Measurements from ENCODE around the gene CBLL1.

The CBLL1 gene

GRCh38 chr7:107743567-107744344, at the start of gene CBLL1:
Gene CBLL1, plus strand, starts transcription at chr7:107744142. Its CDS starts 22 bp downstream, at chr7:107744164.
- peak; percentile 84 for TF ChIP-seq CTCF (IDR thresholded peaks at IDR 0.05; ENCODE audit: low read depth, low read length, missing control alignments)
- Histone ChIP-seq H3K27me3 (replicated peaks) (no peaks in the 10 kb centered on the region), H3K27ac (peak within 1 kb of the TSS; percentile 93), H3K36me3 (replicated peaks) (no peaks in the 10 kb centered on the region), H3K4me3 (ENCODE audit: low read depth, low read length) (peak within 1 kb of the TSS; percentile 92)
- DNase-seq, result peak; percentile 97
- in situ Hi-C loops (cut with HindIII; ENCODE audit: low pct_ligation_motif_present, low sequenced_read_pairs), result no loop called here

GRCh38 chr7:107694386-107694785, 49.6 kb upstream of the CBLL1 start:
- H3K27me3 ChIP-seq (replicated peaks), result no peaks in the 10 kb centered on the region
- in situ Hi-C loops (cut with HindIII; ENCODE audit: low pct_ligation_motif_present, low sequenced_read_pairs), result no loop called here
- H3K27ac ChIP-seq, result no peak overlapping the region
- no peak for TF ChIP-seq CTCF (IDR thresholded peaks at IDR 0.05; ENCODE audit: low read depth, low read length, missing control alignments)
- no peaks in the 10 kb centered on the region for H3K36me3 ChIP-seq (replicated peaks)
- no peak overlapping the region for H3K4me3 ChIP-seq (ENCODE audit: low read depth, low read length)
- no peak for DNase-seq

GRCh38 chr7:107696330-107696946, 47.5 kb upstream of the CBLL1 start:
- TF ChIP-seq CTCF (IDR thresholded peaks at IDR 0.05; ENCODE audit: low read depth, low read length, missing control alignments), result no peak
- no peaks in the 10 kb centered on the region for H3K27me3 ChIP-seq (replicated peaks)

GRCh38 chr7:107697321-107698049, 46.5 kb upstream of the CBLL1 start:
- Histone ChIP-seq H3K27me3 (replicated peaks) (no peaks in the 10 kb centered on the region), H3K36me3 (replicated peaks) (no peaks in the 10 kb centered on the region), H3K4me3 (ENCODE audit: low read depth, low read length) (no peak overlapping the region), H3K27ac (no peak overlapping the region)
- in situ Hi-C loops (cut with HindIII; ENCODE audit: low pct_ligation_motif_present, low sequenced_read_pairs), result no loop called here
- DNase-seq, result no peak
- no peak for TF ChIP-seq CTCF (IDR thresholded peaks at IDR 0.05; ENCODE audit: low read depth, low read length, missing control alignments)

More at GRCh38 chr7:107696330-107696946, 47.5 kb upstream of the CBLL1 start:
- DNase-seq, result no peak
- no peaks in the 10 kb centered on the region for H3K36me3 ChIP-seq (replicated peaks)
- no peak overlapping the region for H3K27ac ChIP-seq
- in situ Hi-C loops (cut with HindIII; ENCODE audit: low pct_ligation_motif_present, low sequenced_read_pairs), result no loop called here
- H3K4me3 ChIP-seq (ENCODE audit: low read depth, low read length), result no peak overlapping the region

GRCh38 chr7:107700570-107700969, 43.4 kb upstream of the CBLL1 start:
- no peak for TF ChIP-seq CTCF (IDR thresholded peaks at IDR 0.05; ENCODE audit: low read depth, low read length, missing control alignments)
- in situ Hi-C loops (cut with HindIII; ENCODE audit: low pct_ligation_motif_present, low sequenced_read_pairs), result loop anchor here (25.0 kb wide), 1 partner anchor 238 kb away; the partner anchor contains the start of gene GPR22
- Histone ChIP-seq H3K27ac (no peak overlapping the region), H3K36me3 (replicated peaks) (no peaks in the 10 kb centered on the region), H3K27me3 (replicated peaks) (no peaks in the 10 kb centered on the region), H3K4me3 (ENCODE audit: low read depth, low read length) (no peak overlapping the region)
- DNase-seq, result no peak

Data from brain microvascular endothelial cell (primary cell).